ENCODE data around the gene CDKN1C.

DNA sequence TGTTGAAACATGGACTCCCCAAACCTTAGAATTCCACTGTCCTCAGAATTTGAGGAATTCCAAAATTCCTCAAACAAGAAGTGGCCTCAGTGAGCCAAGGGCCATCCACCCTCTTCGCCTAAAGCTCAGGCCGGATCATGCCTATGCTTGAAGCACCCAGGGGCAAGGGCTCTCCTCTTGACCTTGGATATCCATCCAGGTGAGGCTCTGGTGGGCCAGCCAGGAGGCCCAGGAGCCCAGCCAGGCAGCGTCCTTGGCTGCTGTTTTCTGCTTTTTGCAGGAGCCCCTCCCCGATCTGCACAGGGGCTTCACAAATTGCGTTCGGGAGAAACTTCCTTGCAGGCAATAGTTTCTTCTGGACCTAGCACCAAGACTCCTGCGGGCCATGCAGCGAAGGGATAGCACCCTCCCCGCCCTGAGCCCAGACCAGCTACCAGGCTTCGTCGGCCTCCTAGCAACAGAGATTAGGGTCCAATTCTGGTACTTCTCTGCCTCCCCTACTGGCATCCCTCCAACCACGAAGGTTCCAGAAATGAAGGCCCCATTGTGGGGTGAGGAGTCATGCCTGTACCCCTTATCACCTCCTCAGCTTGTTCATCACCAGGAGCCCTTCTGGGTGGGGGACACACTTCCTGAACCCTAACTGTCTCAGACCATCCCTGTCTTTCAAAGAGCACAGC is 41.7 kb upstream of the CDKN1C start:
- TF ChIP-seq ZNF565 (CRISPR knock-in tag; conservative IDR thresholded peaks at IDR 0.05; ENCODE audit: low read depth) (no peak), ISL1 (CRISPR knock-in tag; IDR thresholded peaks at IDR 0.05) (no peak), ARNTL (CRISPR knock-in tag; IDR thresholded peaks at IDR 0.05; ENCODE audit: borderline replicate concordance, low read depth) (no peak)
